Ureter (tissue), 1 donor: ENCODE data around the gene MCU. TPM values are rescaled to one million over a fixed set of nuclear protein-coding genes. Genes with fewer than 3 reads are reported as not detected.

Source experiments
- total RNA-seq: library from RNA; stranded (reverse); gene quantifications from one replicate; pipeline ENCODE4 v1.2.4, GENCODE V29; 2023
- donor health status: DM: yes; HTN: yes; CAD: no.

The MCU gene
- total RNA-seq, 1 donor from 2014 or later: 40.1 TPM

Other genes with a start within 250 kb of the MCU start
- 48.2 TPM for gene MICU1, start 66.1 kb upstream of the MCU start, total RNA-seq
- gene OIT3, start 201.6 kb downstream of the MCU start, total RNA-seq: 0.23 TPM